Measurements from ENCODE around the gene PLOD3.
"Not testable (repeated sequence)": the region's sequence is repeated elsewhere in the genome, so short reads cannot be mapped to it uniquely, and the experiment has no call there.

PLOD3 gene

DNA sequence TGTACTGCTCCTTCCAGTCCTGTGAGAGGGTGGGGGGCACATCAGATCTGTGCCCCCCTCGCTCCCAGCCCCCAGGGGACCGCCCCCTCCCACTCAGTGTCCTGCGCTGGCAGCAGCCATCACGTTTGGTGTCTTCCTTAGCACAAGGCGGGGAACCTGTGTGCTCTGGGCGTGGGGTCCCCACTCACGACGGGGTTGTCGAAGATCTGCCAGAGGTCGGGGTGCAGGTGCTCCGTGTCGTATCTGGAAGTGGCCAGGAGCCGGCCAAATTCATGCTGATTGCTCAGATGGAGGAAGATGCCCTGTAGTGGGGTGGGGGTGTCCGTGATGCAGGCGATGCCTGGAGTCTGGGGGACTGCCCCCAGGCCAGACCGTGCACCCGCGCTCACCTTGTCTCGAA lies 7.2 kb downstream of the PLOD3 start:
- no peak for DNase-seq

GRCh38 chr7:101208794-101209193 lies 8.6 kb downstream of the PLOD3 start:
- DNase-seq = no peak

DNA sequence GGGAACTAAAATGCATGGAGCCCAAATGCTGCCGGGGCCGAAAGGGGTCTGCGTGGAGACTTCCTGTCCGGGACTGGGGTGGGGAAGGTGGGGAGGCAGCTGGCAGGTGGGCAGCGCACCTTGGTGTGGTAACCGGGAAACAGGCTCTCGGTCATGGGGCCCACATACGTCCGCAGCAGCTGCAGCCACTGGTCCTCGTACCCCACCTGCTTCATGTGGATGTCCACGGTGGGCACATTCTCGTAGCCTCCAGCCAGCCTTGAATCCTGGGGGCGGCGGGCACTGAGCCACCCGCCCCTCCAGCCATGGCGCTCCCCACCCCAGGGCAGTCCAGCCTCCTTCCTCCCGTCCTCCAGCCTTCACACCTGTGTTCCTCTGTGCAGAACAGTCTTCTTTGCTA lies 9.9 kb downstream of the PLOD3 start:
- DNase-seq = no peak

GRCh38 chr7:101206665-101207042 lies 10.7 kb downstream of the PLOD3 start:
- no peak for DNase-seq

GRCh38 chr7:101205901-101206664 lies 11.3 kb downstream of the PLOD3 start:
- no peak for DNase-seq

DNA sequence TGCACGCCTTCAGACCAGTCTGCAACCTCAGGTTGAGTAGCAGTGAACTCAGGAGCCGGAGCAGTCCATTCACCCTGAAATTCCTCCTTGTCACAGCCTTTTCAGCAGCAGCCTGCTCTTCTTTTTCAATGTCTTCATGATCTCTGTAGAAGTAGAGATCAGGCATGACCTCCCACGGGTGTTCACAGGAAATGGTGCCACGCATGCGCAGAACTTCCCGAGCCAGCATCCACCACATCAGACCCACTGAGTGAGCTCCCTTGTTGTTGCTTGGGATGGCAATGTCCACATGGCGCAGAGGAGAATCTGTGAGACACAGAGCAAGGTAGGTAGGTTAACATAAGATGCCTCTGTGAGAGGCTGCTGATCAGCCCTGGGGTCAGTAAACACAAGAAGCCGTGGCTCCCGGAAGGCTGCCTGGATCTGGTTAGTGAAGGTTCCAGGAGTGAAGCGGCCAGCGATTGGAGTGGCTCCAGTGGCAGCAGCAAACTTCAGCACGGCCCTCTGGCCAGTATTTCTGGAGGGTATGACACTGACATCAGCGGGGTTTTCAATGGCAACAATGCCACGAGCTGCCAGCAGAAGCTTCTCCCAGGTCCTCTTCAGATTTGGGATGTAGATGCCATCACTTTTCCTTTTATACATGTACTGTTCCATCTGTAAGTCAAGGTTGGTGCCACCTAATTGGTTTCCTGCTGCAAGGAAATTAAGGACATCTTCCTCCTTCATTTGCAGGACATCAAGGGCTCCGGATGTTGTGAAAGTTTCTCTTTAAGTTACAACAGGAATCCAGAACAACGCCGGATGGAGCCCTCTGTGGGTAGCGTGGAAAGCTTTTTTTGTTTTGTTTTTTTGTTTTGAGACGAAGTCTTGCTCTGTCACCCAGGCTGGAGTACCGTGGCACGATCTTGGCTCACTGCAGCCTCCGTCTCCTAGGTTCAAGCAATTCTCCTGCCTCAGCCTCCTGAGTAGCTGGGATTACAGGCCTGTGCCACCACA lies 13.3 kb downstream of the PLOD3 start:
- DNase-seq = not testable (repeated sequence)

DNA sequence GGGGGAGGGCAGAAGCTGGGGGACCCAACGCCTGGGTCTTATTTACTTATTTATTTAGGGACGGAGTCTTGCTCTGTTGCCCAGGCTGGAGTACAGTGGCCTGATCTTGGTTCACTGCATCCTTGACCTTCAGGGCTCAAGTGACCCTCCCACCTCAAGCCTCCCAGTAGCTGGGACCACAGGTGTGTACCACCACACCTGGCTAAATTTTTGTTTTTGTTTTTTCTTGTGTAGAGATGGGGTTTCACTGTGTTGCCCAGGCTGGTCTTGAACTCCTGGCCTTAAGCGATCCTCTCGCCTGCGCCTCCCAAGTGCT lies 14.8 kb downstream of the PLOD3 start:
- DNase-seq = no peak

DNA sequence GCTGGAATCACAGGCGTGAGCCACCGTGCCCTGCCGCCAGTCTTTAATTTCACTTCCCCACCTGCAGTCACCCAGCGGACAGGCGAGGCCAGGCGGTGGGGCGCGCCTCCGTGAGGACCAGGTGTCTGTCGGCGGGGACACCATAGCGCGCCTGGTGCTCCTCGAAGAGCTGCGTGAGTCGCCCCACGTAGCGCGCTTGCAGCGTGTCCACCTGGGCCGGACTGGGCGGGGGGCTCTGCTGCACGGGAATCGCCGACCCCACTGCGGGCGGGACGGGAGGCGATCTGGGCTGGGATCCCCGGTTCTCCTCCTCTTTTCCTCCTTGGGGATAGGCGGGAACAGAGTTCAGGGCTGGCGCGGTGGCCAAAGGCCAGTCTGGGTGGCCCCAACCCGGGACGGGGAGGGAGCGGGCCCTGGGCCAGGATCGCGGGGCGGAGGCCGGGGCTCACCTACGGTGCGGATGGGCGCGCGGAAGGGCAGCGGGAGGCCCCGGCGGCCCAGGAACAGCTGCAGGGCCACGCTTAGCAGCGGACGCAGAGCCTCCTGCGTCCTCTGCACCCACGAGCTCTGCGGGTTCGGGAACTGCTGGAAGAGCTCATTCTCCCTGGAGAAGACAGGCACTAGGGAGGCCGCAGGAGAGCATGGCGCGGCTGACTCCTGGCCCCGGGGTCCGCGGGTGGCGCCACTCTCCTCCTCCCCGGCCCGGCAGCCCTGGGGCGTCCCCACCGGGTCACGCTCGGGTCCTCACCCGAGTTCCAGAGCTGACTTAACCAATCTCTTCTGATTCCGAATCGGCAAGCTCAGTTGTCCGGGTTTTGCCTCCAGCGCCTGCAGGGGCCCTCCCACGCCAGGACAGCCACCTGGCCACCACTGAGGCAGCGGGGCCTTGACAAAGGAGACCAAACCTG lies 15.4 kb downstream of the PLOD3 start:
- no peak for DNase-seq

- no peak for DNase-seq
Observed at GRCh38 chr7:101200862-101201599, 16.4 kb downstream of the PLOD3 start, which contains the start of gene MOGAT3. Gene MOGAT3 (minus strand): TSS chr7:101201036. CDS start chr7:101200854, 182 bp downstream.

DNA sequence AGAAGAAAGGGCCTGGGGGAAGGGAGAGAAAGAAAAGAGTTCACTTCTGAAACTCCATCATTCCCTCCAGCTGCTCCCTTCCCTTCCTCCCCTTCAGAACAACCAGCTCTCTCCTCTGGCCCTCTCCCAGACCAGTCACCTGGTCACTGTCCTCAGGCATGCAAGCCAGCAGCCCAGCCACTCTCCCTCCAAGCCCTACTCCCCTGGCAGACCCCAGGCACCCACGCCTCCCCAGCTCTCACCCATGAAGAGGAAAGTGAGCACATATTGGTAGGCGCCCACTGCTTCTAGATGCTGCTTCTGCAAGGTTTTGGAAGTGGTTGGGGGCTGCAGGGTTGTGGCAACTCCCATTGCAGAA lies 16.9 kb downstream of the PLOD3 start:
- no peak for DNase-seq

DNA sequence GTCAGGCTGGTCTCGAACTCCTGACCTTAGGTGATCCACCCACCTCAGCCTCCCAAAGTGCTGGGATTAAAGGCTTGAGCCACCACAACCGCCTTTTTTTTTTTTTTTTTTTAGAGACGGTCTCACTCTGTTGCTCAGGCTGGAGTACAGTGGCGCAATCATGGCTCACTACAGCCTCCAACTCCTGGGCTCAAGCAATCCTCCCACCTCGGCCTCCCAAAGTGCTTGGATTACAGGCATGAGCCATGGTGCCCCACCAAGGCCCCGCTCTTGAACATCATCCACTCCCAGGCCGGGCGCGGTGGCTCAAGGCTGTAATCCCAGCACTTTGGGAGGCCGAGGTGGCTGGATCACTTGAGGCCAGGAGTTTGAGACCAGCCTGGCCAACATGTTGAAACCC lies 17.9 kb downstream of the PLOD3 start:
- DNase-seq = not testable (repeated sequence)

DNA sequence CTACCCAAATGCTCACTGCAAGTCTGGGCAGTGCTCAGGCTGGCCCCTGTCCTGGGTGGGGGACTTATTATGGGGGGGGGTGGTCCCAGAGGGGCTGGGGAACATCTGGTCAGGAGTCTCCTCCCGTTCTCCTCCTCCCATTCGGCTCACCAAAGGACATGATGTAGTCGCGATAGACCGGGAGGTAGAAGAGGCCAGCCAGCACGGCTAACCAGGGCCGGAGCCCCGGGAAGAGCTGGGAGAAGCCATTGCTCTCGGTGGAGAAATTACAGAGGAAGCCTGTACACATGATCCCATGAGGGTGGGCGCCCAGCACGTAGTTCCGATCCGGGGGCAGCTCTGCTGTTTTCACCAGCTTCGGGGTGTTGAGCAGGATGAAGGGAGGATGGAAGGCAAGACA lies 18.9 kb downstream of the PLOD3 start:
- DNase-seq = no peak

- DNase-seq = no peak
Observed at GRCh38 chr7:101197991-101198390, 19.4 kb downstream of the PLOD3 start.

DNA sequence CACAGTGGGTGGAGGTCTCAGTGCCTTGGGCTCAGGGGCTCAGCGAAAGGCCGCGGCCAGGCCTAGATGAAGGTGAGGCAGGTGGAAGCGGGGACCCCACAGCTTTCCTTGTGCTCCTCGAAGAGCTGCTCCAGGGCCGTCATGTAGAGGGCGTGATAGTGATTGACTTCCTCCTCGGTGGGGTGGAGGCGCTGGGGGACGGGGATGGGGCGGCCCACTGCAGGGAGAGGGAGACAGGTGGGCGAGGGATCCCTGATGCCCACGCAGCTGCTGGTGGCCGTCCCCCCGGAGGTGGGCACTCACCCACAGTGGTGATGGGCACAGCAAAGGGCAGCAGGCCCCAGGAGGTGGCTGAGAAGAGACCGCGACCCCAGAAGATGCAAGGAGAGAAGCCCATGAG lies 21.5 kb downstream of the PLOD3 start:
- DNase-seq = no peak

DNA sequence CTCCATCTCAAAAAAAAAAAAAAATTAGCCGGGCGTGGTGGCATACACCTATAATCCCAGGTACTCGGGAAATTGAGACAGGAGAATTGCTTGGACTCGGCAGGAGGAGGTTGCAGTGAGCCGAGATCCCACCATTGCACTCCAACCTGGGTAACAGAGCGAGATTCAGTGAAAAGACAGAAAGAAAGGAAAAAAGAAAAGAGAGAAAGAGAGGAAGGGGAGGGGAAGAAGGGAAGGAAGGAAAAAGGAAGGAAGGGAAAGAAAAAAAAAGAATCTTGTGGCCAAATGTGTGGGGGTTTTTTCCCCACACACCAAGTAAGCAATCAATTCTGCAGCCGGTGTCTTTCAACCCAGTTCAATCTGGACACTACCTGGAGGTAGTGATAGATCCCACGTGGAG lies 28.3 kb downstream of the PLOD3 start:
- DNase-seq = no peak

GRCh38 chr7:101186844-101187428 lies 30.4 kb downstream of the PLOD3 start:
- DNase-seq = no peak

DNA sequence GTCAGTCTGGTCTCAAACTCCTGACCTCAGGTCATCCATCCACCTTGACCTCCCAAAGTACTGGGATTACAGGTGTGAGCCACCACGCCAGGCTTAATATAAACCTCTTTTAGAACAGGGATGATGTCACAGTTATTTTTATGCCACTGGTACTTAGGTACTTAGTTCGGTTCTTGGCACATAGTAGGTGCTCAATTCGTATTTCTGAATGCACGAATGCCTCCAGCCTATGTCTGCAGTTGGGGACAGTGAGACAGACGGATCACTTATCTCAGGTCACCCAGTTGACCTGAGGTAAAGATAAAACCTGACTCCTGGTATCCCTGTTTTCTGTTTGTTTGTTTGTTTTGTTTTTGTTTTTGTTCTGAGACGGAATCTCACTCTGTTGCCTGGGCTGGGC lies 31.2 kb downstream of the PLOD3 start:
- no peak for DNase-seq

DNA sequence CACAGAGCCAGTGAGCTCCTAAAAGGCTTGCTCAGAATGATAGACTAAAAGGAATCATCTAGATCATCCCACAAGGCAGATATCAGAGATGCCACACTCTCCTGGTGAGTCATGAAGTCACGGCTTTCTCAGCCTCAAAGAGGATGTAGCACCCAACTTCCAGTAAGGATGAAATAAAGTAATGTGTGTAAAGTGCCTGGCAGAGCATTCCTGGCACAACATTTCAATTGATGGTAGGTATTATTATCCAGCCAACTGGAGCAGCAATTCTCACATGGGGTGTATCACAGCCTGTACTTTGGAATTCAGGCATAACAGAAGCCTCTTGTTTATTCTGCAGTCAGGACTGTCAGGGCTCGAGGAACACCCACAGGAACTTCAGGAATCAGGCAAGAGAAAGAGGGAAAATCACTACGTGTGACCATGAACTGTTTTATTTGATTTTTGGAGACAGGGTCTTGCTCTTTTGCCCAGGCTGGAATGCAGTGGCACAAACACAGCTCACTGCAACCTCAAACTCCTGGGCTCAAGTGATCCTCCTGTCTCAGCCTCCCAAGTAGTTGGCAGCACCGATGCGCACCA lies 32.0 kb downstream of the PLOD3 start:
- DNase-seq = no peak

DNA sequence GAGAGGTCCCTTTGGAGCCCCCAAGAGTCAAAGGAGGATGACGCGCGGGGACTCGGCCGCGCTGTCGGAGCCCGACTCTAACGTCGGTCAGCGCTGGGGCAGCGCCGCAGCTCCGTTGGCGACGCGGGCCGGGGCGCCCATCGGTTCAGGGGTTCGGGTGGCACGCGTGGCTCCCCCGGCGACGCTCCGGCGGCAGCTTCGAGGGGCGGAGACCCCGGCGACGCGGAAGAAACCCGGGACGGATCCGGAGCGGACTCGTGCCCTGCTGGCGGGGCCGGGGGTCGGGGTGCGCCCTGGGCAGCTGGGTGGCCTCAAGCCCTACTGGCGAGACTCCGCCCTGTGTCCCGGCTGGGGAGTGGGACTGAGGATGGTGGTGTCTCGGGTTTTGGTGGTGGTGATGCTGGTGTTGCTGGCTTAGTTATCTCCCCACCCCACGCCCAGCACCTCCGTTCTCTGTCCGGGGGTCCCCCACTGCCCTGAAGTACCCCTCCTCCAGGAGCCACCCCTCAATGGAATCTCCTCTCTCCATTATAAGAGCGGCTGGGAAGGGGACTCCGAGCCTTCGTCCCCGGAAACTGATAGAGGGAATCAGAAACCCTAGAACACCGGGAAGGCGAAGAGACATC lies 37.1 kb downstream of the PLOD3 start, which contains the start of gene NAT16:
Gene NAT16, minus strand, starts transcription at position 164 of the 626 bp plus-strand sequence. CDS start 5,486 bp downstream, outside the sequence.
- no peak for DNase-seq

DNA sequence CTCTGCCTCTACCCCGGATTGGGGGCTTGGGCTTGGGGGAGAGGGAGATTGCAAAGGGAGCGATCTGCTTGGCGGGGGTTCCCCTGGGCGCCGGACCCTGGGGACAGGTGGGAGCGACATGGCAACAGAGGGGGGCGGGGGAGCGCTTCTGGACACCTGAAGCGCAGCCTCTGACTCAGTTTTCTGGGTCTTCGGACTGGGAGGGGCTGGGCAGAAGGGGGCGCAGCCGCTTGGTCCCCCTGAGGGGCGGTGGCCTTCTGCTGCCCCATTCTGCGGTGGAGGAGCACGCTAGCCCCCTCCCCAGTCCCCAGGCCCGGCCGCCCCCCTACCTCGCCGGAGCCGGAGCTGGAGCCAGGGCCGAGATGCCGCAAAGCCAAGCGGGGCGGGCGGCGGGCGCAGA lies 37.7 kb downstream of the PLOD3 start:
- no peak for DNase-seq

- DNase-seq = no peak
Observed at GRCh38 chr7:101179117-101179516, 38.3 kb downstream of the PLOD3 start.
